Type B pancreatic cell (in vitro differentiated cells): ENCODE measurements around the gene SLC25A47. TPM values are rescaled to one million over a fixed set of nuclear protein-coding genes. Genes with fewer than 3 reads are reported as not detected.
"Not testable (repeated sequence)": the region's sequence is repeated elsewhere in the genome, so short reads cannot be mapped to it uniquely, and the experiment has no call there.

ENCODE experiments used
- DNase-seq: peaks from one replicate; pipeline ENCODE4 v3.0.0; 2021; ENCODE audit warnings: mixed read lengths; ENCODE audit not compliant: unreplicated experiment; ENCODE audit errors: extremely low spot score
- H3K27ac Mint-ChIP-seq: 2 replicates; pipeline ENCODE4 v1.8.0; 2021; ENCODE audit warnings: mild to moderate bottlenecking, mixed read lengths
- H3K27me3 Mint-ChIP-seq: 2 replicates; pipeline ENCODE4 v1.8.0; 2021; ENCODE audit warnings: mixed read lengths
- H3K36me3 Mint-ChIP-seq: 2 replicates; pipeline ENCODE4 v1.8.0; 2021; ENCODE audit warnings: mixed read lengths
- H3K4me1 Mint-ChIP-seq: one replicate; pipeline ENCODE4 v1.8.0; 2021; ENCODE audit warnings: mixed read lengths; ENCODE audit not compliant: unreplicated experiment
- H3K4me3 Mint-ChIP-seq: 2 replicates; pipeline ENCODE4 v1.8.0; 2021; ENCODE audit warnings: mild to moderate bottlenecking, mixed read lengths
- H3K9me3 Mint-ChIP-seq: 2 replicates; pipeline ENCODE4 v1.8.0; 2021; ENCODE audit warnings: mixed read lengths
- CTCF ChIP-seq: fragments of 200-600 bp; sonication (generic); conservative IDR thresholded peaks from 2 replicates; pipeline ENCODE4 v1.5.0; 2021; ENCODE audit warnings: antibody characterized with exemption, mild to moderate bottlenecking
- total RNA-seq: library from RNA; stranded (reverse); gene quantifications from 2 replicates; pipeline ENCODE4 v1.2.1, GENCODE V29; 2021; ENCODE audit warnings: low replicate concordance

The SLC25A47 gene
- total RNA-seq, 1 donor from 2014 or later, result not detected

- TF ChIP-seq CTCF, result no peak
- peaks cover 3% of the 10 kb centered on the region for H3K36me3 Mint-ChIP-seq
- no peak for DNase-seq
- peaks cover 17% of the 10 kb centered on the region for H3K4me1 Mint-ChIP-seq
- no peak overlapping the region for H3K4me3 Mint-ChIP-seq
- H3K27ac Mint-ChIP-seq, result no peak overlapping the region
- H3K27me3 Mint-ChIP-seq, result no peaks in the 10 kb centered on the region
- H3K9me3 Mint-ChIP-seq, result no peaks in the 10 kb centered on the region
These were observed 43.6 kb upstream of the SLC25A47 start for GRCh38 chr14:100279563-100279962.

- peak overlapping the region; percentile 78 for H3K27ac Mint-ChIP-seq
- H3K4me1 Mint-ChIP-seq, result peaks cover 17% of the 10 kb centered on the region
- no peak for TF ChIP-seq CTCF
- peaks cover 3% of the 10 kb centered on the region for H3K36me3 Mint-ChIP-seq
- no peak overlapping the region for H3K4me3 Mint-ChIP-seq
- DNase-seq, result no peak
- no peaks in the 10 kb centered on the region for H3K9me3 Mint-ChIP-seq
- H3K27me3 Mint-ChIP-seq, result no peaks in the 10 kb centered on the region
These were observed 41.7 kb upstream of the SLC25A47 start for GRCh38 chr14:100281286-100282082.

GRCh38 chr14:100282083-100282350, 41.1 kb upstream of the SLC25A47 start:
- H3K9me3 Mint-ChIP-seq, result no peaks in the 10 kb centered on the region
- DNase-seq, result no peak
- H3K27me3 Mint-ChIP-seq, result no peaks in the 10 kb centered on the region
- H3K36me3 Mint-ChIP-seq, result peaks cover 3% of the 10 kb centered on the region
- no peak overlapping the region for H3K4me3 Mint-ChIP-seq
- TF ChIP-seq CTCF, result no peak
- H3K4me1 Mint-ChIP-seq, result peaks cover 17% of the 10 kb centered on the region
- H3K27ac Mint-ChIP-seq, result peak overlapping the region; percentile 78

GRCh38 chr14:100282766-100283419, 40.2 kb upstream of the SLC25A47 start:
- TF ChIP-seq CTCF, result no peak
- H3K4me1 Mint-ChIP-seq, result peaks cover 16% of the 10 kb centered on the region
- H3K27ac Mint-ChIP-seq, result peak overlapping the region; percentile 78
- peaks cover 3% of the 10 kb centered on the region for H3K36me3 Mint-ChIP-seq
- H3K9me3 Mint-ChIP-seq, result no peaks in the 10 kb centered on the region
- H3K27me3 Mint-ChIP-seq, result no peaks in the 10 kb centered on the region
- peak overlapping the region; percentile 47 for H3K4me3 Mint-ChIP-seq
- DNase-seq, result no peak

- peak overlapping the region; percentile 47 for H3K4me3 Mint-ChIP-seq
- H3K27me3 Mint-ChIP-seq, H3K36me3 Mint-ChIP-seq, H3K9me3 Mint-ChIP-seq, DNase-seq: not testable (repeated sequence)
- peaks cover 16% of the 10 kb centered on the region for H3K4me1 Mint-ChIP-seq
- peak overlapping the region; percentile 78 for H3K27ac Mint-ChIP-seq
These were observed 39.7 kb upstream of the SLC25A47 start for GRCh38 chr14:100283436-100283835.
